Measurements from ENCODE around the gene CPXM1. TPM values are rescaled to one million over a fixed set of nuclear protein-coding genes. Genes with fewer than 3 reads are reported as not detected.

CPXM1 gene
- total and polyA plus RNA-seq, 2 donors (not counting 3 experiments of a cell fraction or from before 2014, with no cell fraction given), result 18.9 to 20.3 TPM

DNA sequence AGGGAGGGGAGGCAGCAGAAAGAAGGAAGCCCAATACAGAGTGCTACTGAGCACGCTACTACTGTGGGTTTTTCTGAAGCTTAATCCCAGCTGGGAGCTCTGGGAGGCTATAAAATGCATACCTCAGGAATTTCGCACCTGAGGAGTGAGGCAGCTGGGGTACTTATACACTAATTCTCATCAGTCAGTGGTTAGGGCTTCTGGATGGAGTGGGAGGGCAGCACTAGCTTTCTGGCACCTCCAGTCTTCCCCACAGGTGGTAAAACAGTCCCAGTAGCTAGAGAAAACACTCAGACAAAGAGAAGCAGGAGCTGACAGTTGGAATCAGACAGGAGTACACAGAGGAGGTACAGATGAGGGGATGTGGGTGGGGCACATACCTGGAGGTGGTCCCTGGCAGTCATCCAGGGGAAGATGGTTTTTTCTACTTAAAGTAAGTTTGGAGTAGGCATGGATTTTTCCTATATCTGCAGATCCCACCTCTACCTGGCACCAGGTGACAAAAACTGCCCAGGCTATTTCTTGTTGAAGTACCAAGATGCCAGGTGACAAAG, 37.8 kb downstream of the CPXM1 start:
- BruUV-seq (replicated peaks), result no TSS peak
- FAIRE-seq (no peak), DNase-seq (ENCODE audit: low read depth, low spot score) (no peak)
- Histone ChIP-seq H3K9me3 (replicated peaks; ENCODE audit: control insufficient read depth, insufficient read depth, low read length) (no peaks in the 10 kb centered on the region), H3K4me2 (ENCODE audit: insufficient read depth, low read length) (no peak overlapping the region), H4K20me1 (replicated peaks; ENCODE audit: control insufficient read depth, extremely low read depth, insufficient read depth, low read length) (no peaks in the 10 kb centered on the region), H3K27me3 (ENCODE audit: control insufficient read depth in 2 of 2, insufficient read depth in 2 of 2, low read length in 2 of 2) (peaks cover 0 to 3% of the 10 kb centered on the region in 2 experiments), H3K27ac (ENCODE audit: insufficient read depth, low read depth, low read length) (no peak overlapping the region), H2AFZ (ENCODE audit: low read depth, low read length) (no peak overlapping the region), H3K79me2 (ENCODE audit: control insufficient read depth, insufficient read depth, low read length) (no peaks in the 10 kb centered on the region), H3K4me3 (replicated peaks in 1 of 3; ENCODE audit: insufficient read depth in 1 of 3, low read depth in 1 of 3, low read length in 3 of 3) (no peak overlapping the region), H3K9ac (replicated peaks; ENCODE audit: extremely low read depth, insufficient read depth, low read length) (no peak overlapping the region), H3K4me1 (ENCODE audit: control insufficient read depth, extremely low read depth, insufficient read depth, low read length) (no peaks in the 10 kb centered on the region), H3K36me3 (ENCODE audit: control insufficient read depth in 2 of 2, extremely low read depth in 1 of 2, insufficient read depth in 2 of 2, low read length in 2 of 2) (no peaks in the 10 kb centered on the region), H3K9me1 (replicated peaks; ENCODE audit: control insufficient read depth, extremely low read depth, insufficient read depth, low read length) (no peaks in the 10 kb centered on the region)
- CTCF ChIA-PET, result interaction anchor here (1.3 to 1.9 kb wide), 3 partner anchors 10 to 90 kb away, joined by 4 to 6 read pairs (median 4); no protein-coding TSS in a partner anchor
- intact Hi-C loops (cut with micrococcal nuclease) (no loop called here), dilution Hi-C loops (cut with MboI; ENCODE audit: extremely low pct_ligation_motif_present, low sequenced_read_pairs) (no loop called here)
- TF ChIP-seq MYC (IDR thresholded peaks at IDR 0.05; ENCODE audit: low read depth, low read length), result no peak
- TF ChIP-seq JUN (IDR thresholded peaks at IDR 0.05; ENCODE audit: borderline replicate concordance, insufficient read depth, insufficient read length, low read depth), result no peak
- no peak for TF ChIP-seq EZH2 (IDR thresholded peaks at IDR 0.05; ENCODE audit: borderline replicate concordance, low read depth, low read length, severe bottlenecking)
- POLR2A ChIA-PET, result no interaction called here

DNA sequence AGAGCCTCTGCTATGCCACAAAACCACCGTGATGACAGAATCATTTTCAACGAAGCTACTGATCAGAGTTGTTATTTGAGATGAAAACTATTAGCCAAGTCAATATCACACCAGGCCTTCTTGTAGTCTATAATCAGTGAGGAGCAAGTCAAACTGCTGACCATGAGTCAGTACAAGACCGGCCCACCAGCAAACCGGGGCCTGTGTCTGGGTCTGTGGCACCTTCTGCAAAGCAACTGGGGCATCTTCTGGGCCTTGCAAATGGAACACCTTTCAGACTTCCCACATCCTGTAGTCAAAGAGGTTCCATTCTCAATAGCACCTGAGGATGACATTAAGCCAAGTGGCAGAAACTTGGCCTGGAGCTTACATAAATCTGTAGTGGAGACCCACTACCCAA, 38.5 kb downstream of the CPXM1 start:
- TF ChIP-seq MYC (IDR thresholded peaks at IDR 0.05; ENCODE audit: low read depth, low read length), result no peak
- TF ChIP-seq, protein P1, sequence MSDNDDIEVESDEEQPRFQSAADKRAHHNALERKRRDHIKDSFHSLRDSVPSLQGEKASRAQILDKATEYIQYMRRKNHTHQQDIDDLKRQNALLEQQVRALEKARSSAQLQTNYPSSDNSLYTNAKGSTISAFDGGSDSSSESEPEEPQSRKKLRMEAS (IDR thresholded peaks at IDR 0.05; ENCODE audit: insufficient read depth, insufficient read length), result no peak
- TF ChIP-seq GATA2 (IDR thresholded peaks at IDR 0.05; ENCODE audit: insufficient read depth, insufficient read length, low read depth, low read length), result no peak
- no peak for TF ChIP-seq FOS (IDR thresholded peaks at IDR 0.05; ENCODE audit: borderline replicate concordance, insufficient read depth, low read length)
- no peak for TF ChIP-seq POLR2A (IDR thresholded peaks at IDR 0.05; ENCODE audit: low read depth, low read length)
- TF ChIP-seq, protein P2, sequence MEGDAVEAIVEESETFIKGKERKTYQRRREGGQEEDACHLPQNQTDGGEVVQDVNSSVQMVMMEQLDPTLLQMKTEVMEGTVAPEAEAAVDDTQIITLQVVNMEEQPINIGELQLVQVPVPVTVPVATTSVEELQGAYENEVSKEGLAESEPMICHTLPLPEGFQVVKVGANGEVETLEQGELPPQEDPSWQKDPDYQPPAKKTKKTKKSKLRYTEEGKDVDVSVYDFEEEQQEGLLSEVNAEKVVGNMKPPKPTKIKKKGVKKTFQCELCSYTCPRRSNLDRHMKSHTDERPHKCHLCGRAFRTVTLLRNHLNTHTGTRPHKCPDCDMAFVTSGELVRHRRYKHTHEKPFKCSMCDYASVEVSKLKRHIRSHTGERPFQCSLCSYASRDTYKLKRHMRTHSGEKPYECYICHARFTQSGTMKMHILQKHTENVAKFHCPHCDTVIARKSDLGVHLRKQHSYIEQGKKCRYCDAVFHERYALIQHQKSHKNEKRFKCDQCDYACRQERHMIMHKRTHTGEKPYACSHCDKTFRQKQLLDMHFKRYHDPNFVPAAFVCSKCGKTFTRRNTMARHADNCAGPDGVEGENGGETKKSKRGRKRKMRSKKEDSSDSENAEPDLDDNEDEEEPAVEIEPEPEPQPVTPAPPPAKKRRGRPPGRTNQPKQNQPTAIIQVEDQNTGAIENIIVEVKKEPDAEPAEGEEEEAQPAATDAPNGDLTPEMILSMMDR (IDR thresholded peaks at IDR 0.05; ENCODE audit: extremely low read depth in 1 of 2, insufficient read depth in 1 of 2, low read depth in 1 of 2, low read length in 2 of 2), result no peak
- TF ChIP-seq EZH2 (IDR thresholded peaks at IDR 0.05; ENCODE audit: borderline replicate concordance, low read depth, low read length, severe bottlenecking), result no peak
- no peak for TF ChIP-seq POLR2AphosphoS5 (IDR thresholded peaks at IDR 0.05; ENCODE audit: insufficient read depth, low read depth, low read length)
- no peak for TF ChIP-seq JUN (IDR thresholded peaks at IDR 0.05; ENCODE audit: borderline replicate concordance, insufficient read depth, insufficient read length, low read depth)
- H3K9me1 ChIP-seq (replicated peaks; ENCODE audit: control insufficient read depth, extremely low read depth, insufficient read depth, low read length), result no peaks in the 10 kb centered on the region
- no peak overlapping the region for H3K4me2 ChIP-seq (ENCODE audit: insufficient read depth, low read length)
- H3K9ac ChIP-seq (replicated peaks; ENCODE audit: extremely low read depth, insufficient read depth, low read length), result no peak overlapping the region
- FAIRE-seq (no peak), DNase-seq (ENCODE audit: low read depth, low spot score) (no peak)
- no peaks in the 10 kb centered on the region for H3K36me3 ChIP-seq (ENCODE audit: control insufficient read depth in 2 of 2, extremely low read depth in 1 of 2, insufficient read depth in 2 of 2, low read length in 2 of 2)
- H3K79me2 ChIP-seq (ENCODE audit: control insufficient read depth, insufficient read depth, low read length), result no peaks in the 10 kb centered on the region
- POLR2A ChIA-PET, result no interaction called here
- H3K27me3 ChIP-seq (ENCODE audit: control insufficient read depth in 2 of 2, insufficient read depth in 2 of 2, low read length in 2 of 2), result peaks cover 0 to 3% of the 10 kb centered on the region in 2 experiments
- intact Hi-C loops (cut with micrococcal nuclease) (no loop called here), dilution Hi-C loops (cut with MboI; ENCODE audit: extremely low pct_ligation_motif_present, low sequenced_read_pairs) (no loop called here)
- no TSS peak for BruUV-seq (replicated peaks)
- H3K9me3 ChIP-seq (replicated peaks; ENCODE audit: control insufficient read depth, insufficient read depth, low read length), result no peaks in the 10 kb centered on the region
- no peaks in the 10 kb centered on the region for H4K20me1 ChIP-seq (replicated peaks; ENCODE audit: control insufficient read depth, extremely low read depth, insufficient read depth, low read length)
- no peaks in the 10 kb centered on the region for H3K4me1 ChIP-seq (ENCODE audit: control insufficient read depth, extremely low read depth, insufficient read depth, low read length)
- H3K4me3 ChIP-seq (replicated peaks in 1 of 3; ENCODE audit: insufficient read depth in 1 of 3, low read depth in 1 of 3, low read length in 3 of 3), result no peak overlapping the region
- CTCF ChIA-PET, result interaction anchor here (1.9 kb wide), 1 partner anchor 9 kb away, joined by 6 read pairs; no protein-coding TSS in a partner anchor
- H2AFZ ChIP-seq (ENCODE audit: low read depth, low read length), result no peak overlapping the region
- H3K27ac ChIP-seq (ENCODE audit: insufficient read depth, low read depth, low read length), result no peak overlapping the region

All from endothelial cell of umbilical vein (primary cell).